ENCODE measurements around the gene EMX1. TPM values are rescaled to one million over a fixed set of nuclear protein-coding genes. Genes with fewer than 3 reads are reported as not detected.

EMX1 gene
- total RNA-seq, 1 experiment from 2014 or later, result 0.81 TPM

- DNase-seq (ENCODE audit: low read depth), result no peak
- in situ Hi-C loops (cut with HindIII; ENCODE audit: low pct_unique_long_range_greater_than_20kb, low sequenced_read_pairs), result no loop called here
Measured at GRCh38 chr2:72935611-72935957, 18.3 kb downstream of the EMX1 start.

- in situ Hi-C loops (cut with HindIII; ENCODE audit: low pct_unique_long_range_greater_than_20kb, low sequenced_read_pairs), result no loop called here
- DNase-seq (ENCODE audit: low read depth), result no peak
Measured at GRCh38 chr2:72936660-72937355, 19.5 kb downstream of the EMX1 start.

DNA sequence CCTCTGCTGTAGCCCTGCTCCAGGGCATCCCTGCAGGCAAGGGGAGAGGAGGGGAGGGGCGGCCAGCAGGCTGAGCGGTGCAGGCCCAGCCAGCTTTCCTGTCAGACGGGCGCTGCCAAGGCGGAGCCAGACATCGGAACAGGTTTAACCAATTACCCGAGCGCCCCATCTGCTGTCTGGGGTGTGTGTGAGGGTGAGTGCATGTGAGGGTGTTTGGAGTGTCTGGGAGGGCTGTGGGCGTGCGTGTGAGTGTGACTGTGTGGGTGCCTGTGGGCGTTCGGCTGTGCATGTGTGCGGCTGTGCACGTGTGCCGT is 20.0 kb downstream of the EMX1 start:
- in situ Hi-C loops (cut with HindIII; ENCODE audit: low pct_unique_long_range_greater_than_20kb, low sequenced_read_pairs), result no loop called here
- no peak for DNase-seq (ENCODE audit: low read depth)

GRCh38 chr2:72938455-72938854 is 21.1 kb downstream of the EMX1 start:
- no peak for DNase-seq (ENCODE audit: low read depth)
- in situ Hi-C loops (cut with HindIII; ENCODE audit: low pct_unique_long_range_greater_than_20kb, low sequenced_read_pairs), result no loop called here

GRCh38 chr2:72940361-72940760 is 23.0 kb downstream of the EMX1 start:
- no peak for DNase-seq (ENCODE audit: low read depth)
- in situ Hi-C loops (cut with HindIII; ENCODE audit: low pct_unique_long_range_greater_than_20kb, low sequenced_read_pairs), result no loop called here

DNA sequence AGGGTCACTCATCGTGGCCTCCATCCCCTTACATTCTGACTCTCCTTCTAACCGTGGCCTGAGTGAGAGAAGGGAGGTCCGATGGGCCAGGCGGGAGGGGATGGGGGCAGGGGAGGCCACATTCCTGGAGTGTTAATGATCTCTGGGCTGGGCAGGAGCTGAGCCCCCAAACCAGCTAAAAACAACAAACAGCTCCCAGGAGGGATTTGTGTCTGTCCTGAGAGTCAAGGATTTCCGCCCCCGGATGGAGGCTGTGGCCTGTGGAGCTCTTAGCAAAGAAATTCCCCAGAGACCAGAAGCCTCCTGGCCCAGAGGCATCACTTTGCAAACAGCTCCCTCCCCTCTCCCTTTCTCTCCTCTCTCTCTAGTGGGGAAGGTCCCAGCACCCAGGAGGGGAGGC is 23.5 kb downstream of the EMX1 start:
- DNase-seq (ENCODE audit: low read depth), result no peak
- in situ Hi-C loops (cut with HindIII; ENCODE audit: low pct_unique_long_range_greater_than_20kb, low sequenced_read_pairs), result no loop called here

DNA sequence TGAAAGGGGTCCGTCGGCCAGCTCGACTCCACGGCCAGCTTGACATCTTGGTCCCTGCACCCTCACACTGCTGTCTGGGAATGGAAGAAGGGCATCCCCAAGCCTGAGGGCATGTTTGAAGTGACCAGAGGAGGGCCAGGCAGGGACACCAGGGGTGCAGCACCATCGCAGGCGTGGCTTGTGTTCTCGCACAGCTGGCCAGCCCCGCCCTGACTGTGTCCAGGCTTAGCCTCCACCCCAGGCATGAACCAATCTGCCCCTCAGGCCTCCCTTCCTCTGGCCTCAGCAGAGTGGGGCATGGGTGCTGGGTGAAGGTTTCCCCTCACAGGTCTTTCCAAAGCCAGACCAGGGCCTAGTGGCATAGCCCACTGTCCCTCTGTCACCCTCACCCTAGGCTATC is 25.0 kb downstream of the EMX1 start:
- in situ Hi-C loops (cut with HindIII; ENCODE audit: low pct_unique_long_range_greater_than_20kb, low sequenced_read_pairs), result no loop called here
- no peak for DNase-seq (ENCODE audit: low read depth)

- in situ Hi-C loops (cut with HindIII; ENCODE audit: low pct_unique_long_range_greater_than_20kb, low sequenced_read_pairs), result no loop called here
Measured at GRCh38 chr2:72942881-72943418, 25.6 kb downstream of the EMX1 start.

DNA sequence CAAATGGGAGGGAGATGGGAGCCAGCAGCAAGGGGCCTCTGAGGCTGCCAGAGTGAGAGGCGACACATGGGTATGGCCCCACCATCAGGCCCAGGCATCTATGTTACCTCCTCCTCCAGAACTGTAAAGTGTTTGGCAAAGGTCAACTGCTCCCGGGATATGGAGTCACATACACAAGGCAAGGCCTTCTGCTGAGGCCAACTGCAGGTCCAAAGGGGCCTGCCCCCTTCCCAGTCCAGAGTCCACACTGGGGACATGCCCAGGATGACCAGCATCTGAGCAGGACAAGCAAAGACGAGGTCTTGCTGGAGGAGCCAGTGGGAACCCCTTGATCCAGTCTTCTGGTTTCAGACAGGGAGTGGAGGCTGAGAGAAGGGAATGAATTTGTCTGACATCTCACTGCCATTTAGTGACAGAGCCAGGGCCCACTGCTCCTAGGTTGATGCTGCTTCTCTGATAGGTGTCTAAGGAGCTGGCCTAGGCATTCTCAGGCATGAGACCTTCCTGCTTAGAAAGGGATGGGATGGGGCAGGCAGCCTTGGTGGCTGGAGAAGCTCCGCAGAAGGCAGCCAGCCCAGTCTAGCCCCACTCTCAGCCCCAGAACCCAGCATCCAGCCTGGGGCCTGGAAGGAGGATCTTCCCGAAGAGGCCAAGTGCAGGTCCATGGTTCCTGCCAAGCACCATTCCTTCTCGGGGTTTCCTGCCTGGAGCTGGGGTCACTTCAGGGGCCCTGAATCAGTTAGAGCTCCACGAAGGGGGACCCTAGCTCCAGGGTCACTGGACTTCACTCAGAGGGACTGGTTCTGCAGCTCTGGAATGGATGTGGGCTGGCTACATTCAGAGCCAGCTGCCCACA is 26.4 kb downstream of the EMX1 start:
- no peak for DNase-seq (ENCODE audit: low read depth)
- in situ Hi-C loops (cut with HindIII; ENCODE audit: low pct_unique_long_range_greater_than_20kb, low sequenced_read_pairs), result no loop called here

More at GRCh38 chr2:72942881-72943418, 25.6 kb downstream of the EMX1 start:
- DNase-seq (ENCODE audit: low read depth), result no peak

DNA sequence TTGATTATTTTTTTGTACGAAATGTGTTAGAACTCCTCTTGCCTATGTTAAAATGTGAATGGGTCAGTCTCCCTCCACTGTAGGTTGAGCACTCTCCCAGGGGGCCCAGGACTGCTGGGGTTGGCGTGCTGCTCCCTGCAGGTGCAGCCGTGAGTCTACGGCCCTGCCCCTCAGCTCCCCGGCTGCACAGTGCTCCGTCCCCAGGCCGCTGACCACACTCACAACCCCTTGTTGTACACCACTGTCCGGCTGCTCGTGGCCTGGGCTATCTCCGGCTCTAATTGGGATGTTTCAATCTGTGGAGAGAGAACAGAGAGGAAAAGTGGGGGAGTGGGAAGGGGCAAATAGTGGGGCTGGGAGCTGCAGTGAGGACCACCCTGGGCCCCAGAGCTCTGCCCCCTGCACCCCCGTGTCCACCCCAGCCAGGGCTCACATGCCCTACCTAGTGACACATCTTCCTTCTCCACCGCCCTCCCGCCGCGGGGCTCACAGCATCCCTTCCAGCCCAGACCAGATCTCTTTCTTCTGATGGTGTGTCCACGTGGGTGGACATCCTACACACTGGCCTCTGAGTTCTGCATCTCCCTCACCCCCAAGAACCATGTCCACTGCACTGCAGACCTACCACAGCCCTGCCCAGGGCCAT is 27.6 kb downstream of the EMX1 start:
- no peak for DNase-seq (ENCODE audit: low read depth)
- in situ Hi-C loops (cut with HindIII; ENCODE audit: low pct_unique_long_range_greater_than_20kb, low sequenced_read_pairs), result no loop called here

GRCh38 chr2:72945450-72946019 is 28.2 kb downstream of the EMX1 start:
- no peak for DNase-seq (ENCODE audit: low read depth)
- in situ Hi-C loops (cut with HindIII; ENCODE audit: low pct_unique_long_range_greater_than_20kb, low sequenced_read_pairs), result no loop called here

GRCh38 chr2:72946466-72946865 is 29.1 kb downstream of the EMX1 start:
- in situ Hi-C loops (cut with HindIII; ENCODE audit: low pct_unique_long_range_greater_than_20kb, low sequenced_read_pairs), result no loop called here
- DNase-seq (ENCODE audit: low read depth), result no peak

GRCh38 chr2:72947952-72948830 is 30.9 kb downstream of the EMX1 start:
- in situ Hi-C loops (cut with HindIII; ENCODE audit: low pct_unique_long_range_greater_than_20kb, low sequenced_read_pairs), result no loop called here

DNA sequence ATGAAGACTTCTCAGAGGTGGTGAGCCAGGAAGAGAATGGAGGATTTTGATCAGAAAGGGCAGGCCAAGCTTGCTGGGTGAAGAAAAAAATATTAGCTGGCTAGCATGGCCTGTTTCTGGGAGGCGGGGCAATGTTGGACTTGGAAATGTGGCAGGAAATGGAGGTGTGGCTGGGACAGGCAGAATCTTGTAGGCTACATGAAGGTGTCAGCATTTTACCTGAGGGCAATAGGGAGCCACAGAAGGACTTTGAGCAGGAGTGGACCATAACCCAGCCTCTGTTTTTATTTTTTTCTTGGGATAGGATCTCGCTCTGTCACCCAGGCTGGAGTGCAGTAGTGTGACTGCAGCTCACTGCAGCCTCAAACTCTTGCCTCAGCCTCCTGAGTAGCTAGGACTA is 31.7 kb downstream of the EMX1 start:
- no peak for DNase-seq (ENCODE audit: low read depth)
- in situ Hi-C loops (cut with HindIII; ENCODE audit: low pct_unique_long_range_greater_than_20kb, low sequenced_read_pairs), result no loop called here

More at GRCh38 chr2:72947952-72948830, 30.9 kb downstream of the EMX1 start:
- DNase-seq (ENCODE audit: low read depth), result no peak

DNA sequence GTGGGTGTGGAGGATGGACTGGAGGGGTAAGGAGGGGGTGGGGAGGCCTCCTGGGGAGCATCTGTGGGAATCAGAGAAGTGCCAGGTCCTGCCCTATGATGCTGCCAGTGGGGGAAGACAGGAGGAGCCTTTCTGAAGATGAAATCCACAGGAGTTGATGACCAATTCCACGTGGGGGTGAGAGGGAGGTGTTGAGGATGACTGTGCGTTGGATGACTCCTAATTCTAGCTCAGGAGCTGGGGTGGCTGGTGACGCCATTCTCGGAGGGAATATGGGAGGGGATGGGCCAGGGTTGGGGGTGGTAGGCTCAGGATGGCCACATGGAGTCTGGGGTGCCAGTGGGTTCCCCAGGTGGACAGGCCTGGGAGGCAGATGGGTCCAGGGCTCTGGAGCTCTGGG is 32.3 kb downstream of the EMX1 start:
- no peak for DNase-seq (ENCODE audit: low read depth)
- in situ Hi-C loops (cut with HindIII; ENCODE audit: low pct_unique_long_range_greater_than_20kb, low sequenced_read_pairs), result no loop called here

GRCh38 chr2:72950558-72951255 is 33.4 kb downstream of the EMX1 start:
- no peak for DNase-seq (ENCODE audit: low read depth)
- in situ Hi-C loops (cut with HindIII; ENCODE audit: low pct_unique_long_range_greater_than_20kb, low sequenced_read_pairs), result no loop called here

- DNase-seq (ENCODE audit: low read depth), result no peak
- in situ Hi-C loops (cut with HindIII; ENCODE audit: low pct_unique_long_range_greater_than_20kb, low sequenced_read_pairs), result no loop called here
Measured at GRCh38 chr2:72951303-72952095, 34.2 kb downstream of the EMX1 start.
